ENCODE measurements around the gene UBE2C.

Gene UBE2C

DNA sequence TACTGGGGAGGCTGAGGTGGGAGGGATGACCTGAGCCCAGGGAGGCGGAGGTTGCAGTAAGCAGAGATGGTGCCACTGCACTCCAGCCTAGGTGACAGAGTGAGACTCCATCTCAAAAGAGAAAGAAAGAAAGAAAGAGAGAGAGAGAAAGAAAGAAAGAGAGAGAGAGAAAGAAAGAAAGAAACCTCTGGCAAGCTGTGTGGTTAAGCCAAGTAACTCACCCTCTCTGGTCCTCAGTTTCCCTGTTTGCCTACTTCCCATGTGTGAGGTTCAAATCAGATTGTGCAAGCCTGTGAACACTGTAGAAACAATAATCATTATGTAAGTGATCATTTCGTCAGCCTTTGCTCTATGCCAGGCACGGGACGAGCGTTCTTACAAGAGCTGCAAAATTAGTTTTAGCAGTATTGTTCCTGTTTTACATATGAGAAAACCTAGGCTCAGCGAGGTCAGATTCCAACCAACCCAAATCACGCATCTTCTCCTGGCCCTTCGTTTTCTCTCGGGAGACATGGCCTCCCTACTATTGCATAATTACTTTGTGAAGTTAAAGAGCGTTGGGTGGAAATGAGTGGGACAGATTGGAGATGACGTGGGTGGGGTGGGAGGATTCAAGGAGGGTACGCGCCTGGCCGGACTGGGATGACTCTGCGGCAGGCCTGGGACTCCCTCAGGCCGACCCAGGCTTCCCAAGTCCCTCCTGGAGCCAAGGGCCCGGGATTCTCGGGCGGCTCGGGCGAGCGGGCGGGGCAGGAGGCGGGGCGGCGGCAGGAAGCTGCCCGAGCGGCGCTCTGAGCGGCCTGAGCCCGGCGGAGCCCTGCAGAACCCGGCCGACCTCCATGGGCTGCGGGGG lies 20.8 kb downstream of the UBE2C start, which contains the start of gene SNX21:
Gene SNX21 (plus strand): TSS at position 770 of the 853 bp plus-strand sequence. CDS start 121 bp downstream, outside the sequence.
- DNase-seq (ENCODE audit: low read depth), result peak; percentile 70

DNA sequence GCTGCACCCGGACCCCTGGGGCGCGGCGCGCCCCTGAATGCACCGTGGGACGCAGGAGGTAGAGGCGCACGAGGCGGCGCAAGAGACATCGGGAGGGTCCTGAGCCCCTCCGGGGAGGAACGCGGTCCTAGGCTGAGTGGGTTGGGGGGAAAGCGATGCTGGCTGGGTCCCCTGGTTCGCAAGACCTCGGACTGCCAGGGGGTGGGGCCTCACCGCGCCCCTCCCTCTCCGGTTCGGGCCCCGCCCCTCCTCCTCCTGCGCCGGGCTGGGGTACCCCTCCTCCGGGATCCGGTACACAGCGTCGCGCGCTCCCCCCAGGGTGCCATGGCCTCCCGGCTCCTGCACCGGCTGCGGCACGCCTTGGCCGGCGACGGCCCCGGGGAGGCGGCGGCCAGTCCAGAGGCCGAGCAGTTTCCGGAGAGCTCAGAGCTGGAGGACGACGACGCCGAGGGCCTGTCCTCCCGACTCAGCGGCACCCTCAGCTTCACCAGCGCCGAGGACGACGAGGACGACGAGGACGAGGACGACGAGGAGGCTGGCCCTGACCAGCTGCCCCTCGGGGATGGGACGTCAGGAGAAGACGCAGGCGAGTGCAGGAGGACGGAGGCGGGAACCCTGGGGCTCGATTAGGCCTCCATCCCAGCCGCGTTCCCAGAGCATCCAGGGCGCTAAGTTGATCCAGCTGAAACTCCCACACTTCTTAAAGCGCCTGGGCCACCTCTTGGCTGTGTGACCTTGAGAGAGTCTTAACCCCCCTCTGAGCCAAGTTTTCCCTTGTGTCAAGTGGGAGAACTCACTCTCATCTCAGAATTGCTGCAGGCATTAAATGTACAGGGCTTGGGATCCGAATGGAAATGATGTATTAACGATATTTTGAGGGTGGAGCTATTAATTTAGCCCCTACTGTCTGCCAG lies 21.7 kb downstream of the UBE2C start:
- DNase-seq (ENCODE audit: low read depth), result peak; percentile 47

DNA sequence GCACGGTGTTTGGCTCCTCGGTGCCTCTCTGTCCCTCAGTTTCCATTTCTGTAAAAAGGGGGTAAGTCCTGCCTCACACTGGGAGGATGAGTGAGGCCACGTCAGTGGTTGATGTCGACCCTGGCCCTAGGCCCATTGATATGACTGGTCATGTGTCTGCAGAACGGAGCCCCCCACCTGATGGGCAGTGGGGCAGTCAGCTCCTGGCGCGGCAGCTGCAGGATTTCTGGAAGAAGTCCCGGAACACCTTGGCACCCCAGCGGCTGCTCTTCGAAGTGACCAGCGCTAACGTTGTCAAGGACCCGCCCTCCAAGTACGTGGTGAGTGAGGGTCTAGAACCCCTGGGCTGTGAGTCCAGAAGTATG lies 22.3 kb downstream of the UBE2C start:
- no peak for DNase-seq (ENCODE audit: low read depth)

DNA sequence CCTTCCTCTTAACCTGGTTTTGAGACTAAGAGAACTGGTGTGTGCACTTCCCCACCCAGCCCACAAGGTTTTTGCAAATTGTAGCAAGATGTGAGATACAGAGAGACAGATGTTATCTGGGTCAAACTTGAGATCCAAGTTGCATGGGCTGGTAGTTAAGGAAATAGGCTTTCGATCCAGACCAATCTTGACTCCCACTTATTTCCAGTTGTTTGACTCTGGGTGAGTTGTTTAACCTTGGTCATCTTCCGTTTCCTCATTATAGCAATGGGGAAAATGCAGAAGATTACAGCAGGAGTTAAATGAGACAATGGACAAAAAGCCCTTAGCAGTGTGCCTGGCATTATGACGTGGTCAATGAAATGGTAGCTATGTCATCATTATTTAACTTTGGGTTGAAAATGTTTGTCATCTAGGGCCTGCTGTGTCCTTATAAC lies 22.9 kb downstream of the UBE2C start:
- no peak for DNase-seq (ENCODE audit: low read depth)

DNA sequence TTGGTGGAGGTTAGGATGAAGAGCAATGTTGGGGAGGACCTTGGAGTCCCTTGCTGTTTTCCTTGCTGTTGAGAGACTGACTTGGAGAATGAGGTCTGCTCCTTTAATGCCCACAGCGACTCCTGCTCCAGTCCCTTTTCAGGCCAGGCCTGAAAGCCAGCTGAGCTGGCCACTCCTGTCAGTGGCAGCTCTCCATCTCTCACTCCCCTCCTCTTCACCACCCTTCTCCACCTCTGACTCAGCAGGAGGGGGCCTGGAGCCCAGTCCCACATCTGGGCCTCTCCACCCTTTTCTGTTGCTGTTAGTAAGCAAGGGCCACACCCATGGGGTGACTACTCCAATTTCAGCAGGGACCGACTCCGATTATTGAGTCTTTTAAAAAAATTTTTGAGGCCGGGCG lies 23.4 kb downstream of the UBE2C start:
- peak; percentile 79 for DNase-seq (ENCODE audit: low read depth)

DNA sequence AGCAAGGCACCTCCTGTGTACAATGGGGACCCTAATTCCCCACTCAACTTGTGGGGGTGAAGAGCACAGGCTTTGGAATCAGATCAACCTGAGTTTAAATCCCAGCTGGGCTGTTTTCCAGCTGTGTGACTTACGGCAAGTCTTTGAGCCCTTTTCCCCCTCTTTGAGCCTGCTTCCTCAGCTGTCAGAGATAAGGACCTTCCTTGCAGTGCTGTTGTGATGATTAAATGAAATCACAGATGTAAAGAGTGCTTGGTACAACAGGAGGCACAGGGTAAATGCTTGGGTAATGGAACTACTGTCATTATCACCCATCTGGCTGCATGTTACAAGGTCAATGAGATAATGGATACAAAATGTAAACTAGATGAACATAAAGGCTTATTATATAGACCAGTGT lies 24.4 kb downstream of the UBE2C start:
- no peak for DNase-seq (ENCODE audit: low read depth)

DNA sequence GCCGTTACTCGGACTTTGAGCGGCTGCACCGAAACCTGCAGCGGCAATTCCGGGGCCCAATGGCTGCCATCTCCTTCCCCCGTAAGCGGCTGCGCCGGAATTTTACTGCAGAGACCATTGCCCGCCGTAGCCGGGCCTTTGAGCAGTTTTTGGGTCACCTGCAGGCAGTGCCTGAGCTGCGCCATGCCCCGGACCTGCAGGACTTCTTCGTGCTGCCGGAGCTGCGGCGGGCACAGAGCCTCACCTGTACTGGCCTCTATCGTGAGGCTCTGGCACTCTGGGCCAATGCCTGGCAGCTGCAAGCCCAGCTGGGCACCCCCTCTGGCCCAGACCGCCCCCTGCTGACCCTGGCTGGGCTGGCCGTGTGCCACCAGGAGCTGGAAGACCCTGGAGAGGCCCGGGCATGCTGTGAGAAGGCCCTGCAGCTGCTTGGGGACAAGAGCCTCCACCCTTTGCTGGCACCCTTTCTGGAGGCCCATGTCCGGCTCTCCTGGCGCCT lies 28.3 kb downstream of the UBE2C start:
- DNase-seq (ENCODE audit: low read depth), result no peak

DNA sequence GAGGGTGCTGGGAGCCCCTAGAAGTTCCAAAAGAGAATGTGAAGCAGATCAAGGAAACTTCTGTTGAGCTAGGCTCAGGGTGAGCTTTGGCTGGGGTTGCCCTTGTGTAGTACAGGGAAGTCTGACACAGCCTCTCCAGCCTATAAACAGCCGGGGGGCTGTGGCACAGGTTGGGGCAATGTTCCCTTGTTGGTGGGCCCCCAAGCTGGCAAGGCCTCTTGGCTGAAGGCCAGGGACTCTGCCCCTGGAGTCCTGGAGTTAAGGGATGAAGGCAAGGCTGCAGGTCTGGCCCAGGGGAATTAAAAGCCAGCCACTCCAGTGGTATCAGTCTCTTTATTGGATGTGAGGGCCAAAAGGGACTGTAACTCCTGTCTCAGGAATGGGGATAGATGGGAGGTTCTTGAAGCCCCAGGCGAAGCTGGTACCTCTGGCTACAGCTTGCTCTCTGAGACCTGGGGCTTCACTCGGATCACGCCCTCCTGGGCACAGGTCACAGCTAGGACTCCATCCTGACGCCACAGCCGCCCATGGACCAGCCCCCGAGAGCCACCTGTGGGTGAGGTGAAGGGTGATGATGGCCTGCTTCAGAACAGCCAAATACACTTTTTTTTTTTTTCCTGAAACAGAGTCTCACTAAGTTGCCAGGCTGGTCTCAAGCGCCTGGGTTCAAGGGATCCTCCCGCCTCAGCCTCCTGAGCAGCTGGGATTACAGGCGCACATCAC lies 29.1 kb downstream of the UBE2C start:
- no peak for DNase-seq (ENCODE audit: low read depth)

DNA sequence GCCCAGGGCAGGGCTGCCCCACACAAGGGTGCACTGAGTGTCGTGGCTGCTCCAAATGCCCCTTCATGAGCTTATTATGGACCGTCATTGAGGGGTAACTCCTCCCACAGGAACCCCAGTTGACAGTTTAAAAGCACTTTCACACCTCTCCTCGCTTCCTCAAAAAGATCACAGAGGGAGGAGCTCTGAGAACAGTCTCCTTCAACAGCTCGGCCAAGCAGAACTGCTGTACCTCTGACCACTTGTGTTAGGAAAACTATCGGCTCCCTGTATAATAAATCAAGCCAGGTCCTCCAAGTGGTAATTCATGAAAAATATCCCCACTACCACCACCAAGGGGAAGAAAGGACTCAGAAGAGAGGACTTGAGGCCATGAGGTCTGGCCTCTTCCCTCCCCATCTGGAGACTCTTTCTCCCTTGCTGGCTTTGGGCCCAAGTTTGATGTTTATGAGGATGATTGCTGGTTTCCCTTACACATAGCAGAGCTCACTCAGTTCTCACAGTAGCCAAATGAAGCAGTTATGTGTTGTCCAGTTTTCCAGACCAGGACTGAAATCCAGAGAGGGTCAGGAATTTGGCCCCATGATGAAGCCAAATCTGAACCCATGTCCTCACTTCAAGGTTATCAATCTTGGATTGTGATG lies 29.8 kb downstream of the UBE2C start:
- no peak for DNase-seq (ENCODE audit: low read depth)

DNA sequence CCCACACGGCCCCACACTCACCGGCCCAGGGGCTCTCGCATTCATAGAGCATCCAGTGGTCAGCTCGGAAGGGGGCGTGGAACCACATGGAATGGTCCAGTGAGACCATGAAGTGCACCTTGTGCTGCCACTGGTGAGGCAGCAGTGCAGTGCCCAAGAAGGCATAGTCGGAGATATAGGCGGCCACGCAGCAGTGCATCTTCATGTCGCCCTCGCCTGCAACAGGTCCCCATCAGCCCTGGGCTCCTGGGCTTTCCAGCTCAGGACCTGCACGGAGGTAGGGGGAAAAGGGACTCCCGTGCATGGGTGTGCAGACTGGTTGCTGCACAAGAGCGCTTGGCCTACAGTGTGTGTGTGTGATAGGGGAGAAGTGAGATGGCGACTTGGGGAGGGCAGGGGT lies 31.1 kb downstream of the UBE2C start:
- no peak for DNase-seq (ENCODE audit: low read depth)

DNA sequence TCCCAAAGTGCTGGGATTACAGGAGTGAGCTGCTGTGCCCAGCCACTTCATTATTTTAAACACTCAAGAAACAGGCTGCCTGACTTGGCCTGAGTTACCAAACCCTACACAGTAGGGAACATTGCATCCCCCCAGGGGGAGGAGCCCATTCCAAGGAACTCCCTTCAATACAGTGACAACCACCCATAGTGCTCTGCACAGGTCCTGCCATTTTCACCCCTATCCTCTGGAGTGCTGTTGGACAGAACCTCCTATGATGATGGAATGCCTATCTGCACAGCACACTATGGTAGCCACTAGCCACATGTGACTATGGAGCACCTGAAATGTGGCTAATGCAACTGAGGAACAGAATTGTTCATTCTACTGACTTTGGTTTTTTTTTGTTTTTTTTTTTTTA lies 33.0 kb downstream of the UBE2C start:
- DNase-seq (ENCODE audit: low read depth), result no peak

DNA sequence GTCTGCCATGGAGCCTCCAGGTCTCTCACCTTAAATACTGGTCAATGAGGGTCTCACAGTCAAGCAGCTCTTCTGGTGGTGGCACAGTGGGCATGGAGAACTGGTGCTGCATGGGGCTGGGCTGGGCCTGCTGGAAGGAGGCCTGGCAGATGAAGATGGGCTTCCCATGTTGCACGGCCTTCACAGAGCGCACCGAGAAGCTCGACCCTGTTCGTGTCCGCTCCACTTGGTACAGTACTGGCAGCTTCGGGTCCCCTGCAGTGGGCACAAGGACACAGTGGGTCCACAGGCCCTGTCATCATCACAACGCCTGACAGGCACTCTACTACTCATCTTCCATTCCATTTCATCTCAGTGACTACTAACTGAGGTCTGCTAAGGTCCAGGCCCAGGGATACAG lies 36.0 kb downstream of the UBE2C start:
- no peak for DNase-seq (ENCODE audit: low read depth)

DNA sequence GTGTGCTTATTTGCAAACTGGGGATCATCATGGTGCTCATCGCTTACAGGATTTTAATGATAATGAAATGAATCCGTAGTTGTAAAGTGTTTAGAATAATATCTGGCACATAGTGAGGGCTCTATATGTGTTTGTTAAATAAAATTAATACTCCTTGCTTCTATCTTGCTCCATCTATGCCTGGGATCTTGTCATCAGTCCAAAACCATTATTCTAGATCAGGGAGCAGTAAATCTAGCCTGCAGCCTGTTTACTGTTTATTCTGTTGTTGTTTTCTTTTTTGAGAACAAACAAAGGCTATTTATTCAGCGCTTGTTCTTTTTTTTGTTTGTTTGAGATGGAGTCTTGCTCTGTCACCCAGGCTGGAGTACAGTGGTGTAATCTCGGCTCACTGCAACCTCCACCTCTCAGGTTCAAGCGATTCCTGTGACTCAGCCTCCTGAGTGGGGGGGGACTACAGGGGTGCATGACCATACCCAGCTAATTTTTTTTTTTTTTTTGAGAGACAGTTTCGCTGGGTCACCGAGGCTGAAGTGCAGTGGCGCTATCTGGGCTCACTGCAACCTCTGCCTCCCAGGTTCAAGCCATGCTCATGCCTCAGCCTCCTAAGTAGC lies 36.6 kb downstream of the UBE2C start:
- no peak for DNase-seq (ENCODE audit: low read depth)

DNA sequence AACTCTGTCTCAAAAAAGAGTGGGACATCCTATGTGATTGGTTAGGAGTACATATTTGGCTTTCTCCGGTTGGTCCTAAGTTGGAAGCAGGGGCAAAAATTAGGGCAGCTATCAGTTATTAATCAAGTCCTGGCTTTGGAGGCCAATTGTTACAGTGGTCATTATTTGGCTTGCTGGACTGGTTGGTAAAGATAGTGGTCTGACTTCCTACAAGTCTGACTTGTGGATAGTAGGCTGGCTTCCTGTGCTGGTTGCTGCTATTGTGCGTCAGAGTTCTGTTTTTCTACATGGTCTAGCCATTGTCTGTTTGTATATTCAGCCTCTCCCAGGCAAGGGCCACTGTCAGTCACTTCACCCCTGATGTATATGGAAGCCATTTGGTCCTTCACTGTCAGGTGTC lies 37.8 kb downstream of the UBE2C start:
- no peak for DNase-seq (ENCODE audit: low read depth)

DNA sequence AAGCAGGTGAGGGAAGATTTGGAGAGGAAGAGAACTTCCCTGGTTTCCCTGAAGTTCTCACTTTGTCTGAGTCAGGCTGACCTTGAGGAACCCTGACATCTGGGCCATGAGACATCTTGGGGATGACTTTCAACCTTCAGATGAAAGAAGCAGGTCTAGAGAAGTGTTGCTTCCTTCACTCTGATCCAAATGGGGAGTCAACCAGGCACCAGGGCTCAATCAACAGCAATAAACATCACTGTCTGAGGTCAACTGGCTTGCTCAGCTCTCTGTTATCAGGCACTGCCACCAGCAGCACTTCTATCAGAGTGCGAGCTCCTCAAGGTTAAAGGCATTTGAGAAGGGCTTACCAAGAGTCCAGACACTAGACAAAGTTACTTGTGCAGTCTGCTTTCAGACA lies 38.5 kb downstream of the UBE2C start:
- DNase-seq (ENCODE audit: low read depth), result no peak

DNA sequence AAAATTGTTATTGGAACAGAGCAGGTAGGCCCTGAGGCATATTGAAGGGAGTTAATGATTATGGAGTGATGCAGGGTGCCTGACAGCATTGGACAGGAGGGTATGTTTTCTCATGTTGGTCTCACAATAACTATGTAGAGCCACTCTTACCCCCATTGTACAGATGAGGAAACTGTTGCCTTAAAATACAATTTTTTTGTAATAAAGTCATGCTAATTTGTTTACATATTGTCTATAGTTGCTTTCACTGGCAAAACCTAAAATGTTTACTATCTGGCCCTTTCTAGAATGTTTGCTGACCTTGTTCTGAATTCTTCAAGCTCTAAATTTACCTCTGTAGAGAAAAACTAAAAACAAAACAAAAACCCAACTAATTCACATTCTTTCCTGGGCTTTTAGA lies 39.1 kb downstream of the UBE2C start:
- no peak for DNase-seq (ENCODE audit: low read depth)

DNA sequence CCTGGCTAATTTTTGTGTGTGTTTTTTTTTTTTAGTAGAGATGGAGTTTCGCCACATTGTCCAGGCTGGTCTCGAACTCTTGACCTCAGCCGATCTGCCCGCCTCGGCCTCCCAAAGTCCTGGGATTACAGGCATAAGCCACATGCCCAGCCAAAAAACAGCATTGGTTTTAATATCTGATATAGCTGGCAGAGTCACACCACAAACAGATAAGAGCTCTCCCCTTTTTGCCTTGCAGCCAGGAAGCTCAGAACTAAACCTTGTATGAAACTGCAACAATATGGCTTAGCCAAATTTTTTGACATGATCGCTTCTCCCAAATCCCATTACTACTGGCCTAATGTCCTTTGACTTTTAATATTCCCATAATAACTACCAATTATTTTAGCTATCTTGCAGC lies 39.9 kb downstream of the UBE2C start:
- DNase-seq (ENCODE audit: low read depth), result no peak

DNA sequence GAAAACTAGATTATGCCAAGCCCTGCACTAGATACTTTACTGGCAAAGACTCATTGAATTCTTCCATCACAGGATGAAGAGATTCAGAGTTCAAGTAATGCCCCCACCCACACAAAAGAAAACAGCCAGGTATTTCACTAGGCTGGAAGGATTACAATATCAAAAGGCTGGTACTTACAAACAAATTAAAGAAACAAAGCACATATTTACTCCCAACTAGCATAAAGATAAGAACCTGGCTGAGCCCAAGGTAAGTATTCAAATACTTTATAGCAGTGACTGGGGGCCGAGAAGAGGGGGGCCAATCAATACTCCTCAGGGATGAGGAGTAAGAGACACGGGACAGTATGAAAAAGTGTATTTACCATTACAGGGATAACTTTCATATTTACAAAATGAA lies 41.0 kb downstream of the UBE2C start:
- DNase-seq (ENCODE audit: low read depth), result no peak

DNA sequence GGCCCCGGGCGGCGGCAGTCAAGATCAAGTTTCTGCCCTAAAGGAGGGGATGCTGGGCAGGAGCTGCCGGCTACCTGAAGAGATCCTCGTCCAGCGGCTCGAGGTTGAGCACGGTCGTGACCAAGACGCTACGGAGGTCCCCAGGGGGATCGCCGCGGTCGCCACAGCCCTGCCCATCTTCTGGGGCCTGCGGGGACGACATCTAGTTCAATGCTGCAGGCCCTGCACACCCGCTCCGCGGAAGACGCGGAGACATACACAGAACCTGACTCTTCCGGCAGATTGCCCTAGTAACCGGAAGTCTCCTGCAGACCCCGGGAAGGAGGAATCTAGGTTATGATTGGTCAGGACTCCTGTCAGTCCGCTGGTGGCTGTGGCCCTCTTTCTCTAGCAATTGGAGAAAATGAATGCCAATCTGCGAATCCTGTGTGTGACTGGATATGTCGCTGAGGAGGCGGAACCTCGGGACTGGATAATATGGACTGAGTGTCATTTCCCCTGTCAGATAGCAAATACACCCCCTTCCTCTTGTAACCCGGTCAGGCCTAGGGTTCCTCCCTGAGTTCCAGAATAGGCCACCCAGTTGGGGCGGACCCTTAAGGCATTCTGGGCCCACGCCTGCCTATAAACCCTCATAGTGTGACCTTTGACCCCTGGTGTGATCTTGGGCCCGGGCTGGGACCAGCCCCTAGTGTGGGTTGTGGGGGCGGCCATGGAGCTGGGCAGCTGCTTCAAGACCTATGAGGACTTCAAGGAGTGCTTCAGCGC lies 44.9 kb downstream of the UBE2C start, which contains the start of the genes ACOT8 and ZSWIM3:
Gene ACOT8 (minus strand): TSS at position 279 of the 768 bp plus-strand sequence. CDS start 77 bp downstream, at position 202.
Gene ZSWIM3 (plus strand): TSS at position 501 of the 768 bp plus-strand sequence. CDS start 212 bp downstream, at position 713.
- peak; percentile 100 for DNase-seq (ENCODE audit: low read depth)

DNA sequence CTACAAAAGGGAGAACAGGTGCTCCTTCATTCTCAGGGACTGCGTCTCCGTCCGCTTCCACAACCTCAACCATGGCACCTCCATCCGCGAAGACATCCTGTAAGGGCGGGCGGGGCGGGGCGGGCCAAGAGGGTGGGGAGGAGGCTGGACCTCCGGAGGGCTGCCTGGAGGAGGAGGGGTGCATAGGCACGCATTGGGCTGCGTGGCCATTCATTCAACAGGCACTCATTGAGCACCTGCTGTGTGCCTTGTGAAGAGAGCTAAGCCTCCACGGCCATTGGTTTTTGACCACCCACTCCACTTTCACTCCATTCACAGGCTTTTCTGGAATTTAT lies 45.4 kb downstream of the UBE2C start:
- no peak for DNase-seq (ENCODE audit: low read depth)
